Panc1 (cell line): ENCODE measurements around the gene PRKCD. TPM values are rescaled to one million over a fixed set of nuclear protein-coding genes. Genes with fewer than 3 reads are reported as not detected.

Source experiments
- ATAC-seq: fragments of 200-7000 bp; cut with Tn5 transposase; 2 replicates; pipeline ENCODE4 v1.9.1; 2020; ENCODE audit warnings: mild to moderate bottlenecking, moderate library complexity
- BruUV-seq: library from RNA; stranded (reverse); fragments of 400-500 nt; replicated peaks from 2 replicates; lab custom pipeline; 2021; lab: Mats Ljungman, UMichigan
- CTCF ChIA-PET: fragments of 300-600 bp; sonication (Branson Sonifier 250); formaldehyde crosslinking; loops from one replicate; lab custom pipeline; 2022; ENCODE audit warnings: antibody characterized with exemption; lab: Charles Lee
- POLR2A ChIA-PET: fragments of 300-600 bp; sonication (Branson Sonifier 250); formaldehyde crosslinking; loops from one replicate; lab custom pipeline; 2022; ENCODE audit warnings: antibody characterized with exemption; lab: Charles Lee
- DNase-seq: peaks from one replicate; pipeline ENCODE4 v3.0.0-alpha.2; 2010; ENCODE audit warnings: low read depth, low spot score
- H3K27ac ChIP-seq: 2 replicates; pipeline ENCODE4 v1.5.1; 2011; ENCODE audit warnings: mild to moderate bottlenecking, low read length, inconsistent platforms
- H3K27me3 ChIP-seq: fragments of 200-500 bp; sonication (Bioruptor generic); 2 replicates; pipeline ENCODE4 v1.6.0; 2014; ENCODE audit warnings: low read length, inconsistent platforms; ENCODE audit not compliant: control insufficient read depth, insufficient read depth
- H3K36me3 ChIP-seq: fragments of 200-500 bp; sonication (Bioruptor generic); 2 replicates; pipeline ENCODE4 v1.5.1; 2014; ENCODE audit warnings: inconsistent platforms, mild to moderate bottlenecking, low read length, moderate library complexity; ENCODE audit not compliant: control insufficient read depth, insufficient read depth
- H3K4me1 ChIP-seq: 2 replicates; pipeline ENCODE4 v1.5.1; 2011; ENCODE audit warnings: inconsistent platforms, mild to moderate bottlenecking, low read length, moderate library complexity; ENCODE audit not compliant: control insufficient read depth, insufficient read depth
- H3K4me3 ChIP-seq, 2 experiments: 2 replicates each; pipeline ENCODE4 v1.5.1; 2011 to 2012; ENCODE audit warnings: low read depth in 2 of 2, low read length in 2 of 2, mild to moderate bottlenecking in 2 of 2, inconsistent platforms in 1 of 2, moderate library complexity in 1 of 2
- H3K9me3 ChIP-seq: fragments of 200-500 bp; sonication (Bioruptor generic); 2 replicates; pipeline ENCODE4 v1.5.1; 2014; ENCODE audit warnings: low read depth, mild to moderate bottlenecking, inconsistent platforms, low read length, moderate library complexity; ENCODE audit not compliant: control insufficient read depth, insufficient read depth
- CTCF ChIP-seq: fragments of 450-650 bp; IDR thresholded peaks from 2 replicates; pipeline ENCODE4 v1.5.1; 2017; ENCODE audit warnings: mild to moderate bottlenecking
- POLR2AphosphoS5 ChIP-seq: IDR thresholded peaks from 2 replicates; pipeline ENCODE4 v1.6.1; 2012; ENCODE audit warnings: mild to moderate bottlenecking, low read depth, low read length, moderate library complexity
- REST ChIP-seq, 2 experiments: IDR thresholded peaks; 2 replicates each; pipeline ENCODE4 v1.6.1; 2011 to 2012; ENCODE audit warnings: low read depth in 2 of 2, control low read depth in 1 of 2, low read length in 1 of 2, mild to moderate bottlenecking in 1 of 2, moderate library complexity in 1 of 2; ENCODE audit not compliant: insufficient read depth in 1 of 2
- SIN3A ChIP-seq: IDR thresholded peaks from 2 replicates; pipeline ENCODE4 v1.6.1; 2012; ENCODE audit warnings: low read depth, mild to moderate bottlenecking, low read length, moderate library complexity, borderline replicate concordance; ENCODE audit not compliant: insufficient read depth
- TCF7L2 ChIP-seq: IDR thresholded peaks from 2 replicates; pipeline ENCODE4 v1.6.1; 2011; ENCODE audit warnings: mild to moderate bottlenecking, low read depth, low read length, inconsistent platforms
- in situ Hi-C: cut with HindIII; loops from 2 replicates; pipeline ENCODE4 v1.10.0; 2016; ENCODE audit warnings: low sequenced_read_pairs, low pct_unique_long_range_greater_than_20kb
- intact Hi-C: fragments of 100-400 bp; cut with micrococcal nuclease; formaldehyde crosslinking; loops from one replicate; pipeline ENCODE4 v1.10.0; 2022; ENCODE audit not compliant: unreplicated experiment
- total RNA-seq: library from RNA; stranded (reverse); gene quantifications from one replicate; pipeline ENCODE4 v1.2.1, GENCODE V29; 2021; ENCODE audit not compliant: unreplicated experiment

The PRKCD gene
- total RNA-seq, 1 experiment from 2014 or later, result 14.0 TPM

- DNase-seq (no peak), ATAC-seq (no peak)
- no peaks in the 10 kb centered on the region for H3K27me3 ChIP-seq
- in situ Hi-C loops (no loop called here), intact Hi-C loops (no loop called here)
- ChIA-PET CTCF (no interaction called here), POLR2A (no interaction called here)
- H3K9me3 ChIP-seq, result no peaks in the 10 kb centered on the region
- H3K4me3 ChIP-seq, result no peak overlapping the region
- peaks cover 35% of the 10 kb centered on the region for H3K4me1 ChIP-seq
- TF ChIP-seq REST (IDR thresholded peaks at IDR 0.05; ENCODE audit: insufficient read depth in 1 of 2, low read depth in 2 of 2, low read length in 1 of 2) (no peak), CTCF (no peak), TCF7L2 (no peak), POLR2AphosphoS5 (no peak), SIN3A (no peak)
- BruUV-seq, result no TSS peak
- H3K27ac ChIP-seq, result no peak overlapping the region
- H3K36me3 ChIP-seq, result peaks cover 5% of the 10 kb centered on the region; the same call in 1 of the 2 replicates
Observed at GRCh38 chr3:53242155-53242554, 81.1 kb downstream of the PRKCD start.

Other genes with a start within 250 kb of the PRKCD start
- gene SFMBT1, start 115.1 kb upstream of the PRKCD start, total RNA-seq, result 24.4 TPM
- gene RFT1, start 30.8 kb upstream of the PRKCD start, total RNA-seq, result 21.0 TPM
- gene TKT, start 94.8 kb downstream of the PRKCD start, total RNA-seq, result 338 TPM
- 14.4 TPM for gene DCP1A, start 186.3 kb downstream of the PRKCD start, total RNA-seq